Progenitor cell of endocrine pancreas (in vitro differentiated cells): ENCODE measurements around the gene TEDC1. TPM values are rescaled to one million over a fixed set of nuclear protein-coding genes. Genes with fewer than 3 reads are reported as not detected.
"Not testable (repeated sequence)": the region's sequence is repeated elsewhere in the genome, so short reads cannot be mapped to it uniquely, and the experiment has no call there.

Experiments used
- DNase-seq: peaks from one replicate; pipeline ENCODE4 v3.0.0; 2021; ENCODE audit warnings: low spot score; ENCODE audit not compliant: unreplicated experiment
- H3K27ac Mint-ChIP-seq: 2 replicates; pipeline ENCODE4 v1.8.0; 2021; ENCODE audit warnings: mild to moderate bottlenecking, moderate library complexity, mixed read lengths
- H3K27me3 Mint-ChIP-seq: 2 replicates; pipeline ENCODE4 v1.8.0; 2021; ENCODE audit warnings: mixed read lengths
- H3K36me3 Mint-ChIP-seq: 2 replicates; pipeline ENCODE4 v1.8.0; 2022; ENCODE audit warnings: mixed read lengths; ENCODE audit not compliant: insufficient read depth
- H3K4me1 Mint-ChIP-seq: 2 replicates; pipeline ENCODE4 v1.8.0; 2021; ENCODE audit warnings: low read depth, mixed read lengths
- H3K4me3 Mint-ChIP-seq: 2 replicates; pipeline ENCODE4 v1.8.0; 2021; ENCODE audit warnings: low read depth, mild to moderate bottlenecking, moderate library complexity, mixed read lengths
- H3K9me3 Mint-ChIP-seq: 2 replicates; pipeline ENCODE4 v1.8.0; 2021; ENCODE audit warnings: low read depth, mixed read lengths
- CTCF ChIP-seq: fragments of 200-600 bp; sonication (generic); IDR thresholded peaks from one replicate; pipeline ENCODE4 v1.5.0; 2021; ENCODE audit warnings: antibody characterized with exemption, mild to moderate bottlenecking; ENCODE audit not compliant: unreplicated experiment
- total RNA-seq: library from RNA; stranded (reverse); gene quantifications from 2 replicates; pipeline ENCODE4 v1.2.1, GENCODE V29; 2021

TEDC1 gene
- total RNA-seq, 1 donor from 2014 or later: 20.5 TPM

GRCh38 chr14:105541218-105541875 is 50.3 kb downstream of the TEDC1 start:
- no peaks in the 10 kb centered on the region for H3K4me1 Mint-ChIP-seq
- peaks cover 1% of the 10 kb centered on the region for H3K36me3 Mint-ChIP-seq
- TF ChIP-seq CTCF: no peak
- peaks cover 7% of the 10 kb centered on the region for H3K27me3 Mint-ChIP-seq
- H3K4me3 Mint-ChIP-seq: no peak overlapping the region
- no peak overlapping the region for H3K27ac Mint-ChIP-seq
- H3K9me3 Mint-ChIP-seq: peaks cover 25% of the 10 kb centered on the region
- no peak for DNase-seq

GRCh38 chr14:105545676-105546075 is 54.6 kb downstream of the TEDC1 start:
- not testable (repeated sequence) for H3K27me3 Mint-ChIP-seq, H3K4me1 Mint-ChIP-seq, DNase-seq, H3K36me3 Mint-ChIP-seq, H3K4me3 Mint-ChIP-seq, H3K27ac Mint-ChIP-seq
- peaks cover 44% of the 10 kb centered on the region for H3K9me3 Mint-ChIP-seq

DNA sequence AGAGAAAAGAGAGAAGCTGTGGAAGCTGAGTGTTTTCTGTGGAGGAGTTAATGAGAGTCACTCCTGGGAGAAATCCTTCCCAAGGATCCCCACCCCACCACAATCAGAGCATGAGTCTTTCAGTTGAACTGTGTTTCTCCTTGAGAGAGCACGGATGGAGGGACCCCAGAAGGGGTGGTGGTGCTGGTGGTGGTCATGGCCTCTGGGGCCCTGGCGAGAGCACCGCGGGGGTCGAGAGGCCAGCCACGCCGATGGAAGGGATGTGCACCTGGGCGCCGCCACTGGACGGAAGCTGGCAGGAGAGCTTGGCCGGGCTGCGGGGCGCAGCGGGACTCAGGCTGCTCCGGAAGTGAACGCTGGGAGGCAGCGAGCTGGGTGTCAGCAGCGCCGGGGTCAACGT is 55.4 kb downstream of the TEDC1 start:
- H3K36me3 Mint-ChIP-seq, H3K27me3 Mint-ChIP-seq, H3K4me3 Mint-ChIP-seq, H3K4me1 Mint-ChIP-seq, DNase-seq, H3K27ac Mint-ChIP-seq: not testable (repeated sequence)
- peaks cover 44% of the 10 kb centered on the region for H3K9me3 Mint-ChIP-seq

DNA sequence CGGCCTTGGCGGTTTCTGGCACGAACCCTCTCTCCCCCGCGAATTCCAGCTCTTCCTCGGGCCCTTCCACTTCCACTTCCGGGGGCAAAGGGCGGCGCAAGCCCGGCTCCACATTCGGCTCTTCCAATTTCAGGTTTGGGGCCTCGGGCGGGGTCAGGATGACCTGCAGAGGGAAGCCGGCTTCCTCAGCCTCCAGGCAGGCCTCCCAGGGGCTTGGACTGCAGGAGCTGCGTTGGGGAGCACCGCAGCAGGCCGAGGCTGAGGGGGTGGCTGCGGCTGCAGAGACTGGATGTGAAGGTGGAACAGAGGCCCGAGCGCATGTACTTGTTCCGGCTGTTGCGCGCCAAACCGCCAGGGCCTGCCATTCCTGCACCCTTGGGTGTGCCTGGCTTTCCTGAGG is 56.0 kb downstream of the TEDC1 start:
- not testable (repeated sequence) for H3K27ac Mint-ChIP-seq, H3K4me1 Mint-ChIP-seq, H3K4me3 Mint-ChIP-seq, H3K36me3 Mint-ChIP-seq, DNase-seq, H3K27me3 Mint-ChIP-seq
- peaks cover 41% of the 10 kb centered on the region for H3K9me3 Mint-ChIP-seq

- Mint-ChIP-seq H3K27ac (no peak overlapping the region), H3K36me3 (no peaks in the 10 kb centered on the region), H3K27me3 (no peaks in the 10 kb centered on the region), H3K4me3 (no peak overlapping the region), H3K9me3 (peaks cover 43% of the 10 kb centered on the region), H3K4me1 (no peaks in the 10 kb centered on the region)
- TF ChIP-seq CTCF: no peak
- no peak for DNase-seq
These were observed 56.7 kb downstream of the TEDC1 start for GRCh38 chr14:105547741-105548169.

Other genes starting within 250 kb of the TEDC1 start
- 31.6 and 31.9 TPM in 2 replicates for gene BTBD6, start 242.7 kb upstream of the TEDC1 start, total RNA-seq
- 49.3 and 49.9 TPM in 2 replicates for gene BRF1, start 190.2 kb upstream of the TEDC1 start, total RNA-seq
- gene PACS2, start 176.5 kb upstream of the TEDC1 start, total RNA-seq: 177 and 193 TPM in 2 replicates
- gene TEX22, start 92.7 kb upstream of the TEDC1 start, total RNA-seq: 2.4 and 3.5 TPM in 2 replicates
- gene MTA1, start 71.4 kb upstream of the TEDC1 start, total RNA-seq: 227 and 238 TPM in 2 replicates
- 17.0 and 19.6 TPM in 2 replicates for gene CRIP2, start 16.4 kb upstream of the TEDC1 start, total RNA-seq
- 5.1 TPM in 2 replicates for gene CRIP1, start 4.4 kb upstream of the TEDC1 start, total RNA-seq
- 3.9 and 4.5 TPM in 2 replicates for gene TMEM121, start 35.3 kb downstream of the TEDC1 start, total RNA-seq